CD14-positive monocyte (primary cell): ENCODE data around the gene JARID2. TPM values are rescaled to one million over a fixed set of nuclear protein-coding genes. Genes with fewer than 3 reads are reported as not detected.

Experiments
- DNase-seq, 3 donors: peaks; one replicate each; pipeline ENCODE4 v3.0.0-alpha.2; 2011 to 2022
- H2AFZ ChIP-seq: 2 replicates; pipeline ENCODE4 v1.6.0; 2012; ENCODE audit warnings: mild to moderate bottlenecking, low read depth, low read length, inconsistent platforms; ENCODE audit not compliant: insufficient read depth, poor library complexity, severe bottlenecking
- H3K27ac ChIP-seq, 2 donors: 1 replicate in 1 of 2; 2 replicates in 1 of 2; pipeline ENCODE4 v1.5.1; 2012 to 2013; ENCODE audit warnings: low read length in 2 of 2, control low read depth in 1 of 2, inconsistent platforms in 1 of 2, low read depth in 1 of 2, mild to moderate bottlenecking in 1 of 2
- H3K27me3 ChIP-seq, 2 donors: one replicate each; pipeline versions ENCODE4 v1.6.0 to v1.6.1; 2011 to 2013; ENCODE audit warnings: low read length in 2 of 2; ENCODE audit not compliant: control insufficient read depth in 2 of 2, insufficient read depth in 2 of 2
- H3K36me3 ChIP-seq, 2 donors: replicated peaks in 1 of 2; 1 replicate in 1 of 2; 2 replicates in 1 of 2; pipeline versions ENCODE4 v1.5.1 to v1.6.1; 2012 to 2013; ENCODE audit warnings: low read length in 2 of 2, control low read depth in 1 of 2, inconsistent platforms in 1 of 2, mild to moderate bottlenecking in 1 of 2; ENCODE audit not compliant: insufficient read depth in 2 of 2, control insufficient read depth in 1 of 2
- H3K4me1 ChIP-seq, 2 donors: 1 replicate in 1 of 2; 2 replicates in 1 of 2; pipeline versions ENCODE4 v1.5.1 to v1.6.1; 2012 to 2013; ENCODE audit warnings: low read length in 2 of 2, control low read depth in 1 of 2, inconsistent platforms in 1 of 2, mild to moderate bottlenecking in 1 of 2, moderate library complexity in 1 of 2; ENCODE audit not compliant: insufficient read depth in 2 of 2, control insufficient read depth in 1 of 2
- H3K4me2 ChIP-seq: replicated peaks from 2 replicates; pipeline ENCODE3; 2012; ENCODE audit warnings: low read length, moderate library complexity, mild to moderate bottlenecking; ENCODE audit not compliant: poor library complexity, severe bottlenecking; ENCODE audit errors: extremely low read depth
- H3K4me3 ChIP-seq, 3 experiments: fragments of 200-600 bp in 1 of 3; sonication (generic) in 1 of 3; replicated peaks in 1 of 3; 1 replicate in 2 of 3; 2 replicates in 1 of 3; pipeline ENCODE4 v1.5.1; 2011 to 2013; ENCODE audit warnings: low read length in 3 of 3, mild to moderate bottlenecking in 3 of 3, control low read depth in 2 of 3, low read depth in 2 of 3, inconsistent platforms in 1 of 3, moderate library complexity in 1 of 3
- H3K79me2 ChIP-seq: 2 replicates; pipeline ENCODE4 v1.6.0; 2012; ENCODE audit warnings: mild to moderate bottlenecking, control low read depth, inconsistent platforms, low read length, moderate library complexity; ENCODE audit not compliant: insufficient read depth
- H3K9ac ChIP-seq: 2 replicates; pipeline ENCODE4 v1.6.0; 2017; ENCODE audit warnings: low read length, mild to moderate bottlenecking; ENCODE audit not compliant: insufficient read depth, poor library complexity, severe bottlenecking
- H3K9me3 ChIP-seq, 2 donors: replicated peaks in 1 of 2; 1 replicate in 1 of 2; 2 replicates in 1 of 2; pipeline versions ENCODE4 v1.5.1 to v1.6.1; 2012 to 2013; ENCODE audit warnings: low read length in 2 of 2, control low read depth in 1 of 2; ENCODE audit not compliant: control insufficient read depth in 1 of 2, insufficient read depth in 1 of 2
- H4K20me1 ChIP-seq: 2 replicates; pipeline ENCODE4 v1.6.0; 2012; ENCODE audit warnings: mild to moderate bottlenecking, low read length, control low read depth, moderate library complexity; ENCODE audit not compliant: insufficient read depth
- H3K27ac Mint-ChIP-seq, 7 donors: one replicate each; pipeline ENCODE4 v1.8.0; 2020; ENCODE audit warnings: mild to moderate bottlenecking in 7 of 7, mixed read lengths in 7 of 7, moderate library complexity in 6 of 7, inconsistent platforms in 2 of 7
- H3K27me3 Mint-ChIP-seq, 3 donors: one replicate each; pipeline ENCODE4 v1.8.0; 2021 to 2022; ENCODE audit warnings: low read depth in 3 of 3, mild to moderate bottlenecking in 3 of 3, mixed read lengths in 3 of 3, moderate library complexity in 3 of 3, inconsistent platforms in 1 of 3
- H3K36me3 Mint-ChIP-seq, 2 donors: one replicate each; pipeline ENCODE4 v1.8.0; 2020; ENCODE audit warnings: mixed read lengths in 2 of 2, inconsistent platforms in 1 of 2, mild to moderate bottlenecking in 1 of 2
- H3K4me1 Mint-ChIP-seq: one replicate; pipeline ENCODE4 v1.8.0; 2020; ENCODE audit warnings: mild to moderate bottlenecking, mixed read lengths
- H3K4me3 Mint-ChIP-seq, 2 donors: one replicate each; pipeline ENCODE4 v1.8.0; 2020; ENCODE audit warnings: mild to moderate bottlenecking in 2 of 2, mixed read lengths in 2 of 2, moderate library complexity in 1 of 2
- H3K9me3 Mint-ChIP-seq, 7 donors: one replicate each; pipeline ENCODE4 v1.8.0; 2020 to 2022; ENCODE audit warnings: mixed read lengths in 7 of 7, mild to moderate bottlenecking in 6 of 7, moderate library complexity in 6 of 7, inconsistent platforms in 2 of 7
- WGBS: methylation state at CpG from one replicate; pipeline ENCODE4 v1.1.5; 2013; ENCODE audit warnings: missing lambda C conversion rate; ENCODE audit not compliant: insufficient coverage; 5-methylcytosine and 5-hydroxymethylcytosine counted together
- intact Hi-C, 2 donors: fragments of 100-400 bp; cut with micrococcal nuclease; formaldehyde crosslinking; loops; one replicate each; pipeline versions ENCODE4 v1.15.0 to v1.15.1; 2023
- polyA plus RNA-seq, 3 donors: library from polyadenylated mRNA; depleted of rRNA in 1 of 3; unstranded in 2 of 3; stranded (reverse) in 1 of 3; fragments of 300-500 nt in 2 of 3; fragments of >200 nt in 1 of 3; fragmentation: Illumina TruSeq in 2 of 3; gene quantifications; 1 replicate in 2 of 3; 2 replicates in 1 of 3; pipeline ENCODE4 v1.2.3, GENCODE V29; 2012 to 2021
- TF ChIP-seq, protein P1 (sequence below): fragments of 200-600 bp; IDR thresholded peaks from one replicate; pipeline ENCODE4 v1.8.0; 2022; ENCODE audit warnings: antibody characterized with exemption, mild to moderate bottlenecking

The JARID2 gene
- polyA plus RNA-seq, 3 donors: 6.8 to 17.5 (median 12.5) TPM

DNA sequence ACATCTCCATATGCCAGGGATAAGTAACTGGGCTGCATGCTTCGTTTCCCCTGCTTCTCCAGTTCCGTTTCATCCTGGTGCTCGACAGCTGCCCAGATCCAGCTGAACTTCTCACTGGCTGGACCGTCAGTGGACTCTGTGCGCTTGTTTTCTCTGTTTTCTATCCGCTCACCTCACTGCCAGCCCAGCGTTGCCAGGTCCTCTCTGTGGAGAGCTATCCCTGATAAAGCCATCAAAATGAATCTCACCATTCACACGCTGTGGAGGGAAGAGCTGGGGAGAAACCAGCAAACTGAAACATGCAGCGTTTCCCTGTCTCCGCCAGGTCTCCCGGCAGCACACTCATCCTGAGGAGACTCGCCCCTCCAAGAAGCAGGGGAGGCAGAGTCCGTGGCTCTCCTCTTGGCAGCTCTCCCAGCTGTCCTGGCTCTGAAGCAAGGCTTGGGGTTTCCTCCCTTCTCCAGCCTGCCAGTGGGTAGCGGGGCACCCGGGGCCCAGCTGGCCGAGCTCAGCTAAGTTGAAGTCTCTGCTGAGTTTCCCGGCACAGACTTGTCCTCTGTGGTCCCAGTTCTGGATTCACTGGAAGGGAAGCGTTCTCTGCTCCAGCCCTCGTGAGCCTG, 256.1 kb downstream of the JARID2 start:
- Histone ChIP-seq H3K79me2 (peaks cover 66% of the 10 kb centered on the region), H3K9ac (no peak overlapping the region), H3K27ac (peak overlapping the region in 1 of 2 donors; percentile 41), H3K4me2 (no peak overlapping the region), H3K9me3 (no peaks in the 10 kb centered on the region), H3K36me3 (peaks cover 97 to 99% of the 10 kb centered on the region in 2 donors), H2AFZ (no peak overlapping the region), H3K4me3 (no peak overlapping the region), H3K27me3 (no peaks in the 10 kb centered on the region), H4K20me1 (peaks cover 96% of the 10 kb centered on the region), H3K4me1 (no peaks in the 10 kb centered on the region)
- TF ChIP-seq, protein P1, sequence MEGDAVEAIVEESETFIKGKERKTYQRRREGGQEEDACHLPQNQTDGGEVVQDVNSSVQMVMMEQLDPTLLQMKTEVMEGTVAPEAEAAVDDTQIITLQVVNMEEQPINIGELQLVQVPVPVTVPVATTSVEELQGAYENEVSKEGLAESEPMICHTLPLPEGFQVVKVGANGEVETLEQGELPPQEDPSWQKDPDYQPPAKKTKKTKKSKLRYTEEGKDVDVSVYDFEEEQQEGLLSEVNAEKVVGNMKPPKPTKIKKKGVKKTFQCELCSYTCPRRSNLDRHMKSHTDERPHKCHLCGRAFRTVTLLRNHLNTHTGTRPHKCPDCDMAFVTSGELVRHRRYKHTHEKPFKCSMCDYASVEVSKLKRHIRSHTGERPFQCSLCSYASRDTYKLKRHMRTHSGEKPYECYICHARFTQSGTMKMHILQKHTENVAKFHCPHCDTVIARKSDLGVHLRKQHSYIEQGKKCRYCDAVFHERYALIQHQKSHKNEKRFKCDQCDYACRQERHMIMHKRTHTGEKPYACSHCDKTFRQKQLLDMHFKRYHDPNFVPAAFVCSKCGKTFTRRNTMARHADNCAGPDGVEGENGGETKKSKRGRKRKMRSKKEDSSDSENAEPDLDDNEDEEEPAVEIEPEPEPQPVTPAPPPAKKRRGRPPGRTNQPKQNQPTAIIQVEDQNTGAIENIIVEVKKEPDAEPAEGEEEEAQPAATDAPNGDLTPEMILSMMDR: no peak
- H3K9me3 Mint-ChIP-seq: peaks cover 0 to 3% (median 0%) of the 10 kb centered on the region in 7 donors
- no peak for DNase-seq
- peak overlapping the region in 5 of 7 donors; percentile 21 to 89 (median 41) for H3K27ac Mint-ChIP-seq
- H3K4me1 Mint-ChIP-seq: peaks cover 6% of the 10 kb centered on the region
- H3K27me3 Mint-ChIP-seq: peaks cover 0 to 1% (median 0%) of the 10 kb centered on the region in 3 donors
- intact Hi-C loops: no loop called here
- H3K36me3 Mint-ChIP-seq: peaks cover 93 to 100% of the 10 kb centered on the region in 2 donors
- H3K4me3 Mint-ChIP-seq: peak overlapping the region in 1 of 2 donors; percentile 21
- 47% methylated on average over 15 of the region's 19 CpGs for WGBS

DNA sequence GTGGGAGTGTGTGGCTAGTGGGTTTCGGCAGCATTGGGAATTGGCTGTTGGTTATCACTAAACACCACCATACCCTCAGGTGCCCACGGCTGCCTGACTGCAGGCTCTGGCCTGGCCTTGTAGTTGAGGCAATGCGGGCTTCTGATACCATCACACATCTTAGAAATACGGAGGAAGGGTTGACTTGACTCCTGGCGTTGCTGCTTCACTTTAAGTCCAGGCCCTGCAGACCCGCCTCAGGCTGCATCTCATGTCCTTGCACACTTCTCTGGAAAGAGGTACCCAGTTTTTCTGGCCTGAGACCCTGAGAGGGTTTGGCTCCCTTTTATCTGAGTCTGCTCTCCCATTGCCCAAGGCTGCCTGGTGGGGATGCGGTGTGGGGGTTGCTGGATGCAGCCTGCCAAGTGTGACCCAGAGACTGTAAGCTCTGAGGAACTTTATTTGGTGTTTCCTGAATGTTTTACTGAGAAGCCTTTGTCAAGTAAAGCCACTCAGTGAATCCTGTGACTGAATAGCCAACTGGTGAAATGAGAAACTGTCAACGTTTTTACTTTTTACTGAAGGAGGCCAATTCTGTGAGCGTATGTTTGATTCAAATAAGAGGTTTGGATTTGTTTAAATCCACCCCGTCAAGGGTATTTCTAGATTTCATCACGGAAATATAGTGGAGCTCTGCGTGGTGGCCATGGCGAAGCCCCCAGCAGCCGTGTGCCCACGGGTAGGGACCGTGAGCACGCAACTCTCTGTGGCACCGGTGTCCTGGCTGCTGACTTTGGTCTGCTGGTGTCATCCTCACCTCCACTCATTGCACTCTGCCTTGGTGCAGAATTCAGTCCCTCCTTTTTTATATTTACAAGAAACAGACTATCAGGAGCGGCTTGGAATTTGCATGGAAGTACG, 256.8 kb downstream of the JARID2 start:
- TF ChIP-seq, protein P1: no peak
- peaks cover 95 to 100% of the 10 kb centered on the region in 2 donors for H3K36me3 Mint-ChIP-seq
- DNase-seq: no peak

More for the DNA sequence above, 256.8 kb downstream of the JARID2 start:
- 88% methylated on average over 12 of the region's 20 CpGs for WGBS
- Mint-ChIP-seq H3K27me3 (peaks cover 0 to 3% (median 0%) of the 10 kb centered on the region in 3 donors), H3K4me1 (peaks cover 11% of the 10 kb centered on the region), H3K27ac (peak overlapping the region in 3 of 7 donors; percentile 37 to 89 (median 73)), H3K9me3 (peaks cover 0 to 3% (median 0%) of the 10 kb centered on the region in 7 donors), H3K4me3 (no peak overlapping the region)
- no peaks in the 10 kb centered on the region for H3K9me3 ChIP-seq
- peaks cover 100% of the 10 kb centered on the region in 2 donors for H3K36me3 ChIP-seq
- intact Hi-C loops: no loop called here
- H3K4me2 ChIP-seq: no peak overlapping the region
- H4K20me1 ChIP-seq: peaks cover 99% of the 10 kb centered on the region
- H3K27me3 ChIP-seq: no peaks in the 10 kb centered on the region
- H3K9ac ChIP-seq: no peak overlapping the region
- H3K4me3 ChIP-seq: no peak overlapping the region
- peaks cover 74% of the 10 kb centered on the region for H3K79me2 ChIP-seq
- peak overlapping the region in 1 of 2 donors; percentile 41 for H3K27ac ChIP-seq
- H3K4me1 ChIP-seq: peaks cover 0 to 2% of the 10 kb centered on the region in 2 donors
- H2AFZ ChIP-seq: no peak overlapping the region
